ENCODE measurements around the gene IL1RL2.

DNA sequence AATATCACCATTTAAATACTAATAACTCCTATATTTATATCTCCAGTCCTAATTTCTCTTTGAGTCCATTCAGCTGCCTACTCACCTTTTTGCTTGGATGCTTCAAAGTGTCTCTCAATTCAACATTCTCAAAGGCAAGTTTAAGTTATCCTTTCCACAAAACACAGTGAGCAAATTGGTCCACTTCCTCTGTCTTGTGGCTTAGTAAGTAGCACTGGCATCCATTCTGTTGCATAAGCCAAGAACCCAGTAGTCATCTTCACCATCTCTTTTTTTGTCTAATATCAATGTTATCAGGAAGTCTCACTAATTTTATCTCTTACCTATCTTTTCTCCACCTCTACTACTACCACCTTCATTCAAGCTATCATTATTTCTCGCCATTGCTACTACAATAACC lies 97.2 kb downstream of the IL1RL2 start:
- TF ChIP-seq, protein P1, sequence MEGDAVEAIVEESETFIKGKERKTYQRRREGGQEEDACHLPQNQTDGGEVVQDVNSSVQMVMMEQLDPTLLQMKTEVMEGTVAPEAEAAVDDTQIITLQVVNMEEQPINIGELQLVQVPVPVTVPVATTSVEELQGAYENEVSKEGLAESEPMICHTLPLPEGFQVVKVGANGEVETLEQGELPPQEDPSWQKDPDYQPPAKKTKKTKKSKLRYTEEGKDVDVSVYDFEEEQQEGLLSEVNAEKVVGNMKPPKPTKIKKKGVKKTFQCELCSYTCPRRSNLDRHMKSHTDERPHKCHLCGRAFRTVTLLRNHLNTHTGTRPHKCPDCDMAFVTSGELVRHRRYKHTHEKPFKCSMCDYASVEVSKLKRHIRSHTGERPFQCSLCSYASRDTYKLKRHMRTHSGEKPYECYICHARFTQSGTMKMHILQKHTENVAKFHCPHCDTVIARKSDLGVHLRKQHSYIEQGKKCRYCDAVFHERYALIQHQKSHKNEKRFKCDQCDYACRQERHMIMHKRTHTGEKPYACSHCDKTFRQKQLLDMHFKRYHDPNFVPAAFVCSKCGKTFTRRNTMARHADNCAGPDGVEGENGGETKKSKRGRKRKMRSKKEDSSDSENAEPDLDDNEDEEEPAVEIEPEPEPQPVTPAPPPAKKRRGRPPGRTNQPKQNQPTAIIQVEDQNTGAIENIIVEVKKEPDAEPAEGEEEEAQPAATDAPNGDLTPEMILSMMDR (conservative IDR thresholded peaks at IDR 0.05; ENCODE audit: low read length) = no peak
- TF ChIP-seq EZH2phosphoT487 (IDR thresholded peaks at IDR 0.05; ENCODE audit: borderline replicate concordance) = no peak

All from Loucy (cell line).